ENCODE results near the gene GRID2.
"Not testable (repeated sequence)": the region's sequence is repeated elsewhere in the genome, so short reads cannot be mapped to it uniquely, and the experiment has no call there.

GRID2 gene

GRCh38 chr4:93649828-93650227 is 1346.1 kb downstream of the GRID2 start:
- no peak for DNase-seq (ENCODE audit: low read depth in 2 of 2, low spot score in 1 of 2)

- no peak for DNase-seq (ENCODE audit: low read depth in 2 of 2, low spot score in 1 of 2)
Measured at GRCh38 chr4:93654211-93654610, 1350.4 kb downstream of the GRID2 start.

GRCh38 chr4:93657527-93657926 is 1353.8 kb downstream of the GRID2 start:
- no peak for DNase-seq (ENCODE audit: low read depth in 2 of 2, low spot score in 1 of 2)

- no peak for DNase-seq (ENCODE audit: low read depth in 2 of 2, low spot score in 1 of 2)
Measured at GRCh38 chr4:93658443-93658842, 1354.7 kb downstream of the GRID2 start.

DNA sequence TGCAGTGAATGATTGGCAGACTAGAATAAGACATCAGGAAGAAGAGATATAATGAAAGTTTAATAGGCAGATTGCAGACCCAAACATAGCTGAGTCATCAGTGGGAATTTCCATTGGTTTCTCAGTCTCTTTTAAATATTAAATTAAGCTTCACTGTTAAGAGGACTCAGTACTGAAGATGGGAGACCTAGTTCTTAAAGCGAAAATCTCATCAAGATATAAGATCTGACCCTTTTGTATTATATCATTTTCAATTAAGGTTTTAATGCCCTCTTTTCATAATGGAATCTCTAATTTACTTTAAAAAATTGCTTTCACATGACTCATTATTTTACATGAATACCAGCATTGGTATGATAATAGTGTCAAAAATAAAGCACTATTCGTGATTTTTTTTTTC is 1355.9 kb downstream of the GRID2 start:
- DNase-seq (ENCODE audit: low read depth in 2 of 2, low spot score in 1 of 2) = no peak

- no peak for DNase-seq (ENCODE audit: low read depth in 2 of 2, low spot score in 1 of 2)
Measured at GRCh38 chr4:93660036-93660435, 1356.3 kb downstream of the GRID2 start.

DNA sequence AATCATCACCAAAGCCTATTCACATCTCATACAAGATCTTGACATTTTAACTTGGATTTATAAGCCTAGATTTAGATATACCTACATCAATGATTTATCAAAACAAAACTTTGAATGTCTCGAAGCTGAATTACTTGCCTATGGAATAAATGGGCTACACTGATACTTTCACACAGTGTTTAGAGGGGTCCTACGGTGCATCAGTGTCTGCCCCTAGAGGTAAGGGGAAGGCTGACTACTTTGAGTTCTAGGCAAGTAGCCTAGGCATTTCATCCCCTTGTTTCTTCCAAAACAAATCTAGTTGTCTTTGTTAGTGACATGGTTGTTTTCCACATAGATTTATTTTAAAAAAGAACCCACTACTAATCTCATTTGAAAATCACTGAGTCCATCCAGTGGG is 1366.7 kb downstream of the GRID2 start:
- DNase-seq (ENCODE audit: low read depth in 2 of 2, low spot score in 1 of 2) = no peak

- DNase-seq (ENCODE audit: low read depth in 2 of 2, low spot score in 1 of 2) = no peak
Measured at GRCh38 chr4:93671093-93671492, 1367.3 kb downstream of the GRID2 start.

DNA sequence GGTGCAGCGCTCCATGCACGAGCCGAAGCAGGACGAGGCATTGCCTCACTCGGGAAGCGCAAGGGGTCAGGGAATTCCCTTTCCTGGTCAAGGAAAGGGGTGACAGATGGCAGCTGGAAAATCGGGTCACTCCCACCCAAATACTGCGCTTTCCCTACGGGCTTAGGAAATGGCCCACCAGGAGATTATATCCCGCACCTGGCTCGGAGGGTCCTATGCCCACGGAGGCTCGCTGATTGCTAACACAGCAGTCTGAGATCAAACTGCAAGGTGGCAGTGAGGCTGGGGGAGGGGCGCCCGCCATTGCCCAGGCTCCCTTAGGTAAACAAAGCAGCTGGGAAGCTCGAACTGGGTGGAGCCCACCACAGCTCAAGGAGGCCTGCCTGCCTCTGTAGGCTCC is 1373.2 kb downstream of the GRID2 start:
- DNase-seq (ENCODE audit: low read depth in 2 of 2, low spot score in 1 of 2) = not testable (repeated sequence)

- no peak for DNase-seq (ENCODE audit: low read depth in 2 of 2, low spot score in 1 of 2)
Measured at GRCh38 chr4:93684571-93684970, 1380.8 kb downstream of the GRID2 start.

DNA sequence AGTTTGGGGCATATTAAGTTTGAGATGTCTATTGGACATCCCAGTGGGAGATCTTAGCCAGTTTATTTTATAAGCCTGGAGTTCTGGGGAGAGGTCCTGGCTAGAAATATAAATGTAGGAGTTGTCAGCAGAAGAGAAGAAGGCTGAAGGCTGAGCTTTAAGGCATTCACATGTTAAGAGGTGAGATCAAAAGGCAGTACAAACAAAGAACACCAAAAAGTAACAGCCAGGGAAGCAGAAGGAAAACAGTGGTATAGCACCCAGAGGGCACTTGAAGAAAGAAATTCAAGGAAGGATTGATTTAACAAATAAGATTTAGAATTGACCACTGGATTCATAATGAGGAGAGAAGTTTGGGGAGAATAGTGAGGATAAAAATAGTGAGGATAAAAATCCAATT is 1383.5 kb downstream of the GRID2 start:
- no peak for DNase-seq (ENCODE audit: low read depth in 2 of 2, low spot score in 1 of 2)

DNA sequence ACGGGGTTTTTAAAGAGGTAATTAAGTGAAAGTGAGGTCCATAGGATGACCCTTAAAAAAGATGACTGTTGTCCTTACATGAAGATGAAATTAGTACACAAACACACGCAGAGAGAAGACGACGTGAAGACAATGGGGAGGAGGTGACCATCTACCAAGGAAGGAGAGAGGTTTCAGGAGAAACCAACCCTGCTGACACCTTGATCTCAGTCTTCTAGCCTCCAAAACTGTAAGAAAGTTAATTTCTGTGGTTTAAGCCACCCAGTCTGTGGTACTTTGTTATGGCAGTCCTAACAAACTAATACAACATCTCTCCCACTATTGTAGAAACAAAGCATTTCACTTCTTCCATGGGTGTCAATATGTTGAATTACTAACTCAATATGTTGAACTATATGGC is 1385.2 kb downstream of the GRID2 start:
- DNase-seq (ENCODE audit: low read depth in 2 of 2, low spot score in 1 of 2) = no peak

GRCh38 chr4:93693141-93693540 is 1389.4 kb downstream of the GRID2 start:
- no peak for DNase-seq (ENCODE audit: low read depth in 2 of 2, low spot score in 1 of 2)

GRCh38 chr4:93698686-93699085 is 1394.9 kb downstream of the GRID2 start:
- no peak for DNase-seq (ENCODE audit: low read depth in 2 of 2, low spot score in 1 of 2)

DNA sequence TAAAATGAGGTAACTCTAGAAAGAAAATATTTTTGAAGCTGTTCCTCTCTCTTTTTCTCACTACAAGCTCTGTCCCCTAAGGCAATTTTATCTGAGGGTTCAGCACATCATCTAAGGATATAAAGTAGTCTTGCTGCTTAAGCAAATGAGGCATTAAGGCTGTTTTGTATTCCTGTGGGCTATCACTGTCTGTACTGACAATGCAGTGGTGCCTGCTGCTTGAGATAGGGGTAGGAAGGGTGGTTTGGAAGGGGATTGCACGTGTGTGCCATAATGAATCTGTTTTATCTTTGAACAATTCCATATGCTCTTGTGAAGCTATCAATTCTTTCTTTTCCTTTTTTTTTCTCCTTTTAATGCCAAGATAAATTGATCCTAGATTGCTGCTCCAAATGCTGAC is 1396.8 kb downstream of the GRID2 start:
- no peak for DNase-seq (ENCODE audit: low read depth in 2 of 2, low spot score in 1 of 2)

DNA sequence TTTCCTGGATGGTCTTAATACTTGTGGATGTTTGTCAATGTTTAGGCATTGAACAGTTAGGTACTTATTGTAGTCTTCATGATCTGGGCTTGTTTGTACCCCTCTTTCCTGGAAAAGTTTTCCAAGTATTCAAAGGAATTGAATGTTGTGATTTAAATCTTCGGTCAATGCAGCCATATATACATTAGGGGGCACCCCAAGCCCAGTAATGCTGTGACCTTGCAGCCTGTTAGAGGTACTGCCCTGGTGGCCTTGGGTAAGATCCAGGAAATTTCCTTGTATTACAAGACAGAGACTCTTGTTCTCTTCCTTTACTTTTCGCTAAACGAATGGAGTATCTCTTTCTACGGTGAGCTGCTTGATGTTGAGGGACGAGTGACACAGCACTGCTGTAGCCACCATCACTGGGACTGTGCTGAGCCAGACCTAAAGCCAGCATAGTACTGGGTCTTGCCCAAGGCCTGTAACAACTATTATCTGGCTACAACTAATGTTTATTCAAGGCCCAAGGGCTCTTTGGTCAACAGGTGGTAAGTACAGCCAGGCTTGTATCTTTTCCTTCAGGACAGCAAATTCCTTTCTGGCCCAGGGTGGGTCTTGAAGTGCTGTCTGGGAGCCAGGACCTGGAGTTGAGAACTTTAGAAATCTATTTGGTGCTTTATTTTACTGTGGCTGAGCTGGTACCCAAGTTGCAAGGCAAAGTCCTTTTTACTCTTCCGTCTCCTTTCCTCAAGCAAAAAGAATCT is 1406.5 kb downstream of the GRID2 start:
- DNase-seq (ENCODE audit: low read depth in 2 of 2, low spot score in 1 of 2) = no peak

DNA sequence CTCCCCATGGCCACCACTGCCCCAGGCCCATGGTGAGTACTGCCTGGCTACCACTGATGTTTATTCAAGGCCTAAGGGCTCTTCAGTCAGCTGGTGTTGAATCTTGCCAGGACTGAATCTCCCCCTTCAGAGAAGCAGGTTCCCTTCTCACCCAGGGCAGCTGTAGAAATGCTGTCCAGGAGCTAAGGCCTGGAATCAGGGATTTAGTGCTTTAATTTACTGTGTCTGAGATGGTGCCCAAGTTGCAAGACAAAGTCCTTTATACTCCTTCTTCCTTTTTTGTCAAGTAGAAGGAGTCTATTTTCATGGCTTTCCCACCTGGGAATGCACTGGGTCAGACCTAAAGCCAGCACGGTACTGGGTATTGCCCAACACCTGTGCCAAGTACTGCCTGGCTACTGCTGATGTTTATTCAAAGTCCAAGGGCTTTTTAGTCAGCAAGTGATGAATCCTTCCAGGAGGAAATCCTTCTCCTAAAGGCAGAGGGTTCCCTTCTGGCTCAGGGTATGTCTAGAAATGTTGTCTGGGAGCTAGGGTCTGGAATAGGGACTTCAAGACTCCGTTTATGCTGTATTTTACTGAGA is 1407.2 kb downstream of the GRID2 start:
- no peak for DNase-seq (ENCODE audit: low read depth in 2 of 2, low spot score in 1 of 2)

DNA sequence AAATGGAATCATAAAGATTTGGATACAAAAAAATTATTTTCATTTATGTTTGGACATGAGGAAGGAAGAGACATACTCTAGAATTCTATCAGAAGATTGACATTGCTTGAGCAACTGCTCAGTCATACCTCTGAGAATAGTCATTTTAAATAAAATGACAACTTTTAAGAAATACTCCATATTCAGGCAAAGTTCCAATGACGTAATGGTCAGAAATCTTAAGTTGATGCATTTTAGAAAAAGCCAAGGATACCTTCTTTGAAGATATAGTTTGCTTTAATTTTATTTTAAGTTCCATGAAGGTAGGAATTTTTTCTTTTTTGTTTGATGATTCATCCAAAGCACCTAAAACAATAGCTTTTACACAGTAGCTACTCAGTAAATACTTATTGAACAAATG is 1414.5 kb downstream of the GRID2 start:
- DNase-seq (ENCODE audit: low read depth in 2 of 2, low spot score in 1 of 2) = no peak

DNA sequence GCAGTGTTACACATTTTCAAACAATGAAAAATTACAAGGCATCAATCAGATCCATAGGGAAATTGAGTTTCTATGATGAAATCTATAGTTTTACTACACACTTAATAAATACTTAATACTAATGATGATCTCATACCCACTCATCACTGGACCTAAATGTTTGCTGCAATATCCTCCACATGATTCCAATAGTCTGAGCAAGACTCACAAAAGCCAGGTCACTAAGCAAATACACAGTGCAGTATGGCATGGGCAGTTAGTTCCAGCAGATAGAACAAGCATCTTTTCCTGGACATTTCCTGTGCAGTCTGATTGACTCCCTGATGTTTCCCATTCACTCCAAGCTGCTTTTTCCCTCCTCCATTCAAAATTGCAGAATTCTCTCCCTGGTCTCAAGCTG is 1415.8 kb downstream of the GRID2 start:
- DNase-seq (ENCODE audit: low read depth in 2 of 2, low spot score in 1 of 2) = no peak

DNA sequence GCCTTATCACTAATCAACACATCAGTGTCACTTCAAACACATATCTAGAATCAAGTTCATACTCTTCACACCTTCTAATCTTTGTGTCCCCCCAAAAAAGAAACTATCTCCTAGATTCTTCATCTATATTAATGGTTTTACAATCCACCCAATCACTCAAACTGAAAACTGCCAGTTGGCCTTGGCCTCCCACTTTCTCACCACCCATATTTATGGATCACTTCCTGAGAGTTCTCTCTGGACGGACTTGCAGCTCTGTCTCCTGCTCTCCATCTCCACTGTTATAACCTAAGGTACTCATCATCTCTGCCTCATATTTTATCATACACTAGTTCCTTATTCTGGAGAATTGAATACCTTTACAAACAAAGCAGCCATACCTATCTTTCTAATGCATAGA is 1418.7 kb downstream of the GRID2 start:
- DNase-seq (ENCODE audit: low read depth in 2 of 2, low spot score in 1 of 2) = no peak

- DNase-seq (ENCODE audit: low read depth in 2 of 2, low spot score in 1 of 2) = no peak
Measured at GRCh38 chr4:93730251-93730650, 1426.5 kb downstream of the GRID2 start.

DNA sequence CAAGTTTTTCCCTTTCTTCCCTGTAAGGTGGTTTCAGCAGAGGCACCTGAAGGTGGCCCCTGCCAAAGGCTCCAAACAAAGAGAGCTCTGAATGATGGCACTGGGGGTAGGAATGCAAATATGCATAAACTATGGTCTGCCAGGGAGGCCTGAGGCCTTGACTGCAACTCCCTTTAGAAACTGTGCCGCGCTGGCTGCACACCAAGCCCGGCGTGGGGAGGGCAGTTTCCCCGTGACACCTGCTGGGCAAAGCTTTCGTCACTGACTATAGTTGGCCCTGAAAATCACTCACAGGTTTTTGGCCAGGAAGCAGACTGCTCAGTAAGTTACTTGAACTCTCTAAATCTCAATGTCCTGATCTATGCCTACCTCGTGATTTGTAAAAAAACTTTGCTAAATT is 1427.0 kb downstream of the GRID2 start:
- DNase-seq (ENCODE audit: low read depth in 2 of 2, low spot score in 1 of 2) = no peak

GRCh38 chr4:93731456-93731855 is 1427.7 kb downstream of the GRID2 start:
- no peak for DNase-seq (ENCODE audit: low read depth in 2 of 2, low spot score in 1 of 2)
